ENCODE data around the gene QRFP.
"Not testable (repeated sequence)": the region's sequence is repeated elsewhere in the genome, so short reads cannot be mapped to it uniquely, and the experiment has no call there.

The QRFP gene

DNA sequence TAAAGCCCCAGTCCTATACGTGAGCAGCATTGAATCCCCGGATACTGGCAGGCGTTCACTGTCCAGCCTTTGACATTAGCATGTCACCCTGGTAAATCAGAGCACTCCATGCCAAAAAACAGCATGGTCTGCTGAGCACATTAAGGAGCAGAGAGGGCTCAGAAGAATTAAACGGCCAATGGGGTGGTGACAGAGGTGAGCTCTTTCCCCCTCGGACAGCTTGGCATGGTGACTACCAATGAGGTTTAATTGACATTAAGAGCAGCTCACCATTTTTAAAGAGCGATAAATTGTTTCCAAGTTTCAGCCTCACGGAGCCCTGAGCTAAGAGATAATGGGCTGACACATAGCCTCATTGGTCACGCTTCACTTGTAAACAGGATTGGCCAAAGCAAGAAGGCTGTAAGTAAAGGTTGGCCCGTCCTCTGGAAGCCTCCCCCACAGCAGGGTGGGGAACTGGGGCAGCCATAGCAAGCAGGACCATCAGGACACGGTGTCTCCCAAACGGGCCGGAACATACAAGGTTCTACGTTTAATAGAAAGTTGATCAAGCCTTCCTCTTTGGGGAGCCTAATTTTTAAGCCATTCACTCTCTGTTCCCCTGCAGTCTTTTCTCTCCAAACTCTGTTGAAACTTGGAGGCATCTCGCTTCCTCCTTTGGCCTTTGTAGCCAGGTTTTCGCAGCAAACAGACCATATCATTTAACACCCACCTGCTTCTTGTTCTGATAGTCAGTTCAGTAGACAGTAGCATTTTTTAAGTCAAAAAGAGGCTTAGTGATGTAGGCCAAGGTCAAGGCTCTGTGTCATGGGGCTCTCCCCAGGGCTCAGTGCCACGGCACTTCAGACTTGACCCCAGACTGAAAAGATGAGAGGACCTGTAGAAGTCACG lies 25.9 kb downstream of the QRFP start:
- no peak for DNase-seq

DNA sequence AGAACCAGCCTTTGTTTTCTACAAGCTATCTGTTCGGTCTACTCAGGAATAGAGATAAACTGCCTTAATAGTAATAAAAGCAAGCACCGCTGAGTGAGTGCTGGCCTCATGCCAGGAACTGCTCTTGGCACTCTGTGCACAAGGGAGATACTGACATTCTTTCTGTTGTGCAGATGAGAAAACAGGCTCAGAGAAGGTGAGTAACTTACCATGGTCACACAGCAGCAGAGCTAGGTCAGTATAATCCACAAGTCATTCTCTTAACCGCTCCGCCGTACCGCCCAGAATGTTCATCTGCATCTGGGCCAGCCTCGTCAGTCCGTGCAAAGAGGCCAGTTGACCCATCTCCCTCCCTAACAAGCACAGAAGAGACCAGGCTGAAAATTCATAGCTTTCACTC lies 27.4 kb downstream of the QRFP start:
- DNase-seq = no peak

DNA sequence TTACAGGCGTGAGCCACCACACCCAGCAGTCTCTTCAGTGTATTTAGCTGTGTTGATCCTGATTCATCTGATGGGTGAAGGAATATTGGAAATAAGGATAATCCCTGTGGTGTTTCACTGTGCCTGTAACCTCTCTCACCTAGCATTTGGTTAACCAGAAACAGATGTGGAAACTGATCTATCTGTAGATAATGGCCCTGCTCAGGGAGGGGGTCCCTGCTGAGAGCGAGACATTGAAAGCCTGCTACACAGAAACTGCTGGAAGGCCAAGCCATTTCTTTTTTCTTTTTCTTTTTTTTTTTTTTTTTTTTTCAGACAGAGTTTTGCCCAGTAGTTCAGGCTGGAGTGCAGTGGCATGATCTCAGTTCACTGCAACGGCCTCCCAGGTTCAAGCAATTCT lies 28.4 kb downstream of the QRFP start:
- no peak for DNase-seq

DNA sequence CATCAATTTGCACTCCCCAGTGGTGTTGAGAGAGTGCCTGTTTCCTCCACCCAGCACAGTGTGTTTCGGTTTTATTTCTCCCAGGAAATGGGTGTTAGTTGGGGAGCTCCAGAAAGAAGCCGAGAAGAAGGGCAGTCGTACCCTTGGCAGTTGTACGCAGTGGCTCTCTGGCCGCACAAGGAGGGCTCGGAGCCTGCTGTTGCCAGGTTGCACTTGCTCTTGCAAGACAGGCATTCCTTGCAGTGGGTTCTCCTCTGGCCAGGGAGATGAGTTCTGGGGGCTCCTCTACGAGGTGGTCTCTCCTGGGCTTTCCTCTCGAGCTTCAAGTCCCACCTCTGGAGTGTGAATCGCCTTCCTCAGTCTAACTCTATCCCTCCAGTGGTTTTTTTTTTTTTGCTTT lies 29.1 kb downstream of the QRFP start:
- DNase-seq = no peak

DNA sequence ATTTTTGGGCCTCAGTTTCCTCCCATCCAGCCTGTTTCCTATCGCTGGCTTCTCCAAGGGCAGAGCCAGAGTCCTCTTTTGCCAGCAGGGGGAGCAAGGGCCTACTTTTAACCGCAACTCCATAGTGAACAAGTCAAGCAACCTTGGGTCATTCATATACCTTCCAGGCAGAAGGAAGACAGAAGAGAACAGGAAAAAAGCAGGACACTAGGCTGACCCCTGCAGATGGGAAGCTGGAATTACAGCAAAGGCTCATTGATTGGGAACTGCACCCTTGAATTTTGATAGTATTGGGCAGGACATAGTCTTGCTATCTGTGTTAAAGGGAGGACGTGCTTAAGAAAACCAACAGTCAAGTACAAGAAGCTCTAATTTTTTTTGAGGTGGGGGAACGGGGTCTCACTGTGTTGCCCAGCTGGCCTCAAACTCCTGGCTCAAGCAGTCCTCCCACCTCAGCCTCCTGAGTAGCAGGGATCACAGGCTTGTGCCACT lies 30.1 kb downstream of the QRFP start:
- DNase-seq = peak; percentile 37 to 54

DNA sequence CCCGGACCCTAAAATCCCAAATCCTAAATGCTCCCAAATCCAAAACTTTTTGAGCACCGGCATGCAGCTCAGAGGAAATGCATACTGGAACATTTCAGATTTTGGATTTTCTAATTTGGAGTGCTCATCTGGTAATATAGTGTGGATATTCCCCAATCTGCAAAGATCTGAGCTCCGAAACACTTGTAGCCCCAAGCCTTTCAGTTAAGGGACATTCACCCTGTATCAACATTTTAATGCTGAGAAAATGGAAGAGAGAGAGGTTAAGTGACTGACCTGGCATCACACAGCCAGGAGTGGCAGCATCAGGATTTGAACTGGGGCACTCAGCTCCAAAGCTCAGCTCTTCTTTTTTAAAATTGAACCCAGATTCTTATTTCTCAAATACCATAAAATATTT lies 30.7 kb downstream of the QRFP start:
- no peak for DNase-seq

DNA sequence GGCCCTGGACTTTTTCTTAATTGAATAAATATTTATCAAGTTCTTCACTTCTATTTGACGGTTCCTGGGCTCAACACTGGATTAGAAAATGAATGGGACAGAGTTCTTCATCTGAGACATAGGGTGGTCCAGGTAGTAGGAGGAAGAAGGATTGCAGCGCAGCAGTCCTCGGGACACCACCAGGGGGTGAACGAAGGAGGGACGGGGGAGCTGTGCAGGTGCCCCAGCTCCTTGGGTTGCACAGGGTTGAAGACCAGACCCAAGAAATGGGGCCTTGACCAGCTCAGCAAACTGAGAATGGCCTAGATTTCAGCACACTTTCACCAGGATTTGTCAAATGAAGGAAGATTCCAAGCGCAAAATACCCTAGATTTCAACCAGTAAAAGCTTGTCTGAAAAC lies 32.1 kb downstream of the QRFP start:
- no peak for DNase-seq

DNA sequence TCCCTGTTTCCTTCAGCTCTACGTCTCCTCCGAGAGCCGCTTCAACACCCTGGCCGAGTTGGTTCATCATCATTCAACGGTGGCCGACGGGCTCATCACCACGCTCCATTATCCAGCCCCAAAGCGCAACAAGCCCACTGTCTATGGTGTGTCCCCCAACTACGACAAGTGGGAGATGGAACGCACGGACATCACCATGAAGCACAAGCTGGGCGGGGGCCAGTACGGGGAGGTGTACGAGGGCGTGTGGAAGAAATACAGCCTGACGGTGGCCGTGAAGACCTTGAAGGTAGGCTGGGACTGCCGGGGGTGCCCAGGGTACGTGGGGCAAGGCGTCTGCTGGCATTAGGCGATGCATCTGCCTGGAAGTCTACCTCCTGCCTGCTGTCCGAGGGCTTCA lies 33.9 kb downstream of the QRFP start:
- DNase-seq = no peak

DNA sequence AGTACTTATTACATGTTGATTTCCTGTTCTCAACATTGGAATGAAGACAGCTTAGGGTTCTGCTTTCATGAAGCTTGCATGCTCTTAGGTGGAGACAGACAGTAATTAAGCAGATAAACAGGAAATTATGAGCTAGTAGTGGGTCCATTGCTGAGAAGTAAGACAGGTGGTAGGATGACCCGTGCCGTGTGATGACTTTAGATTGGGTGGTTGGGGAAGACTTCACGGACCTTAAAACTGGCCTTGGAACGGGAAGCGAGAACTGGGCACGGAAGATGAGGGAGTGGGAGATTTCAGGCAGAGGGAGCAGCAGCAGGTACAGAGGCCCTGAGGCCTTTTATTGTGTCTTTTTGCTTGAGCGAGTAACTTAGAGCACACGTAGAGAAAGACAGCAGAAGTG lies 34.4 kb downstream of the QRFP start:
- no peak for DNase-seq

DNA sequence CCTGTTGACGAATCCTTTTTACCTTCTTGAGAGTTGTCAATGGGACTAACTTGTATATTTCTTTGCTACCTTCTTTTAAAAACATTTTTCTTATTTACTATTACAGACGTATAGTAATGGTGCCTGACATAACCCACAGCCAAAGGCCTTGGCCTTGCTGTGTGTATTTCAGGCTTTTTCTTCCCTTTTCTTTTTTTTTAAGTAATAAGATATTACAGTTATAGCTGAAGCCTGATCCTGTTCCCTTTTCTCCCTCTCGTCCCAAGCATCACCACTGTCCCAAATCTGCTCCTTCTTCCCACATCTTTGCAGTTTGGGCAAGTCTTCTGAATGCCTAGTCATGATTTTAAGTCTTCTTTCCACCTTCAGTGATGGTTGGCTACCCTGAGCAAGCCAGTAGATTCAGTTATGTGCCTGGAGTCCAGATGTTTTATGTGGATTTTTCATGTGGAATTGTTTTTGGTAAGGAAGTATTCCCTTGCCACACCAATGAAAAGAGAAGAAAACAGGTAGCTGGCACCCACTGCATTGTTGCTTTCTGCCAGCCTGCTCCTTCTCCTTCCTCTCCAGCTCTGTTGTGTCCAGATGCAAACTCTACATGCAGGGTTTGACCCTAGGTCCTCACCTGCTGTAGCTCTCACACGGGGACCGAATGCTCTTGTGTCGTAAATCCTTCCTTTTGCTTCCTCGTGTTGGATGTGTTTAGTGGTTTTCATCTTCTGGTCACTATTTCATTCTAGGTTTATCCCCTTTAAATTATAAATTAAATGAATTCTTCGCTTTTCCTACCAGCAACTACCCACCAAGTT lies 35.0 kb downstream of the QRFP start:
- no peak for DNase-seq

DNA sequence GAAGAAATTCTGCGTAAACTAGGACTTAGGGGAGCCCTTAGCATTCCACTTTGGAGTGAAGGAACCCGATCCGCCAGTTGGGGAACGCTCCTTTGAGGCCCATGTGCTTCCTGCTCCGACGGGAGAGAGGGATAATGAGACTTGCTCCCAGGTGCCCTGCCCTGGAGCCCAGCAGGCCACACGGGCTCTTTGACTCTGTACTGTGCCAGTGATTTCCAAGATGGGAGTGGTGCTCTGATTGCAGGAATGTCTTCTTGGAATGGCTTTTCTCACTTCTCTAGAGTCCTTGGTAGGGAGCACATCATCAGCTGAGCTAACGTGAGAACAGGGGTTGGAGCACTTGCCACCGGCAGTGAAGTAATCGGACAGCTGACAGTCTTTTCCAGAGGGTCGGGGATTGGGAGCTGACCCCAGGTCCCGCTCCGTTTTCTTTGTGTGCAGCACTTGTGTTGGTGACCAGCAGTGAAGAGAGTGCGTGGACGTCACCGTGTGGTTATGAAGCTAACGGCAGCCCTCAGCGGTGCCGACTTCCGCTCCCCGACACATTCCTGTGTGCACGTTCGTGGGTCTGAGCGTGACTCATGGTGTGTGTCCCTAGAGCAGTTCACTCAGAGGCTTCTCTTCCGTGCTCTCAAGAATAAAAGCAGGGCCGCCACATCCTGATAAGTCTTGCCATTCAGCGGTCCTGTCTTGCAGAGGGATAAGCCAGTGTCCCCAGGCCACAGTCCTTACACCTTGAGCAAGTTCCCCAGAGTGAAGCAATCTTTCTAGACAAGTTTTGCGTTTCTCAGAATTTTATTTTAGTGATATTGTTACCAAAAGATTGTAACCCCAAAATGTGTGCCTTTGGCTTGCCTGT lies 35.9 kb downstream of the QRFP start:
- DNase-seq = peak in 1 of 2 donors; percentile 8

DNA sequence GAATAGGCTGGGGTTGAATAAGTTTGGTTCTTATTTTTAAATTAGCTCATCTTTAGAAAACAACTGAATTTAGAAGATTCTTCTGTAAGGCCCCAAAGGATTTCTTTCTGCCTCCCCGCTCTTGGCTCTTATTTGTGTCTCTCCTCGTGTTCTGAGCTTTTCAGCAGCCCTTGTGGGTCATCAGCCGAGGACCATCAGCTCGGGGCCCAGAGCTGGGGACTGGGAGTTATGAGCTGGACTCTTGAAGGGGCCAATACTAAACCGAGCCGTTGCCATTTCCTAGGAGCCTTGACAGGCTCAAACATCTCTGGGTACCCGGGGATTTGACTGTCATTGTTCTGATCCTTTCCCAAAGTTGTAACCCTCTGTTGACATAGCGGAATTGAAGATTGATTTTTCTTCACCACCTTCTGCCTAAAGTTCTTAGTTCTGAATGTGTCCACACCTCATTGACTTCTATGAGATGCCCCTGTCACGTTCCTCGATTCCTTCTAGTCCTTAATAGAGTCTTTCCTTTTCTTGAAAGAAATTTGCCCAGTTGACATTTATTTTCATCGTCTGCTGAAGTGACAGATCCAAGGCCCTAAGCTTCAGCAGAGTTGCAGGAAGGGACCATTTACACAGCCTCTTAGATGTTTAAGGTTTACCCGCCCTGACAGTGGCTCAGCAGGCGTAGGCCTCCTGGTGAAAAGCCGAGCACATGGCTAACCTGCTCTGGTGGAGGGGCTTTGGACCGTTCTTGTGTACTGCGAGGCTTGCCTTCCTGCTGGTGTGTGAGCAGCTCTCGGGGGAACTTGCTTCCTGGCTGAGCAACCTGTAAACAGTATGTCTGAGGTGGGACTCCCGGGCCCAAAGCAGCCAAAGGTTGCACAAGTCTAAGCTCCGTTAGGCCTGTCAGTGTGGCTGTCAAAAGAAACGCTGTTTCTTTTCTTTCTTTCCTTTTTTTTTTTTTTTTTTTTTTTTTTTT lies 37.6 kb downstream of the QRFP start:
- DNase-seq = no peak

DNA sequence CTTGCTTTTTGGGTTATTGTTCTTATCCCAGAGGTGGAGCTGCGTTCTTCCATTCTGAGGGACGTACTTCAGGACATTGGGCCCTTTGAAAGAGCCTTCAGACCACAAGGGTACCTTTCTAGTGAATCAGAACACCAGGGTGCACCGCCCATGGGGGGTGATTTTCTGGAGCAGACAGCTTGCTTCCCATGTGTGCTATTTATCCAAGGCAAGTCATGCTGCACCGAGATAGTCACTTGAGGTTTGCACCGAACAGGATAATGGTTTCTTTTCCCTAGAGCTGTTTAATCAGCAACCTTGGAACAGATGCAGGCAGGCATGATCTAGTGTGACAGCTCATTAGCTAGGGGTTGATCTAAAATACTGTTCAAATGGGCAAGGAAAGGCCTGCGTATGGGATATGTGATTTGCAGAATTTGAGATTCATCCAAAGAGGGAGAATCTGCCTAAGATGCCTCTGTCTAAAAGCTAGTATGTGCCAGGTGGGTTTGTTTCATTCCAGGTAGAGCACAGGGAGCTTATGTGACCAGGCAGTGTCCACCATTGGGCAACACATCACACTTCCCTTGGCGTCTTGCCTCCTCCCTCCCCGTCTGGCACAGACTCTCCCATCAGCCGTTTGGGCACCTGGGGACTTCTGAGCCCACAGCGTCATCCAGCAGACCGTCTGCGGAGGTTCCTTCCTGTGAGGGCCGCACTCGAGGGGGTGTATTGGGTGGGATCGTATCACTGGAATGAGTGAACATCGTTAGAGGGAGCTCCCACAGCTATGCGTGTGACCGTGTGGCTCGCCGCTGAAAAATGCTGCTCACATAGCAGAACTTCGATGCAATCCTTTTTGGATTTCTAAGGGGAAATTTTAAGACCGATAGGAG lies 38.5 kb downstream of the QRFP start:
- DNase-seq = no peak

DNA sequence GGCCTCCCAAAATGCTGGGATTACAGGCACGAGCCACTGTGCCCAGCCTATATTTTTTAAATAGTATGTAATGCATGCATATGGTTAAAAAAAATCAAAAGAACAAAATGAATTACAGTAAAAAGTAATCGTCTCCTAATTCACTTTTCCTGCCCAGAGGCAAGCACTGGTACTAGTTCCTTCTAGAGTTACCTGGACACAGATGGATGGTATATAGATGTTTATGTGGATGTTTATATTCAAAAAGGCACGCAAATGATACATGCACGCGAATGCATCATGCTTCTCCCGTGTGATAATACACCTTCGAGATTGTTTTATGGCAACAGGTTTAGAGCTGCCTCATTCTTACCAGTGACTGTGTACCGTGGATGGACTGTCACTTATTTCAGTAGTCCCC lies 40.1 kb downstream of the QRFP start:
- no peak for DNase-seq

DNA sequence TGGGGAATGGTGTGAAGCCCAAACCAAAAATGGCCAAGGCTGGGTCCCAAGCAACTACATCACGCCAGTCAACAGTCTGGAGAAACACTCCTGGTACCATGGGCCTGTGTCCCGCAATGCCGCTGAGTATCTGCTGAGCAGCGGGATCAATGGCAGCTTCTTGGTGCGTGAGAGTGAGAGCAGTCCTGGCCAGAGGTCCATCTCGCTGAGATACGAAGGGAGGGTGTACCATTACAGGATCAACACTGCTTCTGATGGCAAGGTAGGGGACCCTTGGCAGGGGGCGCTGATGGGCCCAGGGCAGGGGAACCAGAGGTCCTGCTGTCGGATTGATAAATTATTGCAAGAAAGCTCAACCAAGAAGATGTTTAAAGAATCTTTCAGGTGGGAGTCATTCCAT lies 41.8 kb downstream of the QRFP start:
- no peak for DNase-seq

DNA sequence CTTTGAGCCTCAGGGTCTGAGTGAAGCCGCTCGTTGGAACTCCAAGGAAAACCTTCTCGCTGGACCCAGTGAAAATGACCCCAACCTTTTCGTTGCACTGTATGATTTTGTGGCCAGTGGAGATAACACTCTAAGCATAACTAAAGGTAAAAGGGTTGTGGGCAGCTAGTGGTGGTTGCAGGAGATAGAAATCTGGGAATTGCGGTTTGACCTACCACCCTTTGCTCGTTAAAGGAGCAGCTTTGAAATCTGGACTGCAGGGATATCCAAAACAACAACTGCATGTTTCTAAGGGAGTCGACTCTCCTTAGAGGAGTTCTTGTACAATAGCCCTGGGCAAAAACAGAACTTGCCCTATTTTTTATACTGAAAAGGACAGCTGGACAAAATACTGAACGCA lies 42.5 kb downstream of the QRFP start:
- DNase-seq = no peak

DNA sequence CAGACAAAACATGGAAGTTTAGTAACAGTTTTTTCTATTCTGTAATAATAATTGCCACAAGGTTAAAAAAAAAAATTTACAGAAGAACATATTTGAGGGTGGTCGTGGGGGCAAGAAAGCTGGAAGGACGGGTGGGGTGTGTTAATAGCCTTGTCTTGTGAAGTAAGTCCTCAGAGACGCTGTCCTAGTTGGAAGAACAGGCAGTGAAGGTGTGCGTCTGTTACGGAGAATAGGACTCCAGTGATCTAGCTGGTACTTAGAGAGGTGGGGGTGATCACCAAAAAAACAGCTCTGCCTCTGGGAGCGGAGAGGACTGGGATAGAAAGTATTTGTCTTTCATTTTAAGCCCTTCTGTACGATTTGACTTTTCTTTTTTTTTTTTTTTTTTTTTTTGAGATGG lies 43.8 kb downstream of the QRFP start:
- no peak for DNase-seq

DNA sequence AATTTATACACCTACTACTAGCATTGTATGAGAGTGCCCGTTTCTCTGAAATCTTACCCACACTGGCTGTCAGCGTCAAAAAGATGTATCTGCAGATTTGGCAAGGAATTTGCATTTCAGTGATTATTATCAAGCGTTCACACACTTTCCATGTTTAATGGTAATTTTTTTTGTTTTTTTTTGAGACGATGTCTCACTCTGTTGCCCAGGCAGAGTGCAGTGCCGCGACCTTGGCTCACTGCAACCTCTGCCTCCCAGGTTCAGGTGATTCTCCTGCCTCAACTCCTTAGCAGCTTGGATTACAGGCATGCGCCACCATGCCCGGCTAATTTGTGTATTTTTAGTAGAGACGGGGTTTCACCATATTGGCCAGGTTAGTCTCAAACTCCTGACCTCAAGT lies 47.3 kb downstream of the QRFP start:
- DNase-seq = no peak

DNA sequence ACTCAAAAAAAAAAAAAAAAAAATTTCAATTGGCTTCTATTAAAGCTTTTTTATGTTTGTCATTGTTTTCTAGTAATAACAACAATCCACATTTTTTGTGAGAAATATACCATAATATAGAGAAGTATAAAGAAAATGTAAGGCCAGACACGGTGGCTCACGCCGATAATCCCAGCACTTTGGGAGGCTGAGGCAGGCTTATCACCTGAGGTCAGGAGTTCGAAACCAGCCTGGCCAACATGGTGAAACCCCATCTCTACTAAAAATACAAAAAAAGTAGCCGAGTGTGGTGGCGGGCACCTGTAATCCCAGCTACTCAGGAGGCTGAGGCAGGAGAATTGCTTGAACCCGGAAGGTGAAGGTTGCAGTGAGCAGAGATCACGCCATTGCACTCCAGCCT lies 48.1 kb downstream of the QRFP start:
- DNase-seq = not testable (repeated sequence)

DNA sequence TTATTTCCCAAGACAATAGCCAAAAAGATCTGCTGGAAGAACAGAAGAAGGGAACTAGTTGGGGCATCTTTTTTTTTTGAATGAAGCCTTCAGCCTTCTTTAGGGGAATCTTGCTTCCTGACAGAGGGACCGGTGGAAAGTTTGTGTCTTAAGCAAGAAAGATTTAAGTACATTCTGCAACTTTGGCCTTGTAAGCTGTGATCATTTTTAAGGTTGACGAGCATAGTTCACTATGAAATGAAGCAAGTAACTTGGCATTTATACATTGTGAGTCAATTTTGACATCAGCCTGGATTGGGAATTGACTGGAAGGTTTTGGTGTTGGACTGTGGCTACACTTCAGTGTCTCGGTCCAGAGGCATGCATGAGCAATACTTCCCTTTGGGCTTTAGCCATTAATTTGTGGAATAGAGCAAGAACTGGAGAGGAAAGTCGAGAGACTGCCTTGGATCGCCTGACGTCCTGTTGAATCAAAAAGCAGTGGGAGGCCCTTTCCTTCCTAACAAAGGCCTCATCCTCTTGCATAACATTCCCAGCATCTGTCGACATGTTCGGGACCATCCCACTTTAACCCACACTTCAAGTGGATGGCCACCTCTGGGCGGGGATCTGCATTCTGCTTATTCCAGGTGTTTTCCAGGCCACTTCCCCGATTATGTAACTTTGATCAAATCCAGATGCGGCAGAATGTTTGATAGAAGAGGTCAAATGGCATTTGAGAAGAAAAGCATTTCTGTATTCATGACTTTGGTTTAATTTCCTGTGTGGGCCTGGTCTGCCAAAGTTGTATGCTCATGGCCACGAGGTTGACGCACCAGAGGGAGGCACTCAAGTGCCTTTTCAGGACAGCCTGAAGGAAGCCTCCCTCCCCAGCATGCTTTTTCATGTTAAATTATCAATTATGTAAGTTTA lies 49.0 kb downstream of the QRFP start:
- DNase-seq = no peak
